Measurements from ENCODE around the gene CTSW. TPM values are rescaled to one million over a fixed set of nuclear protein-coding genes. Genes with fewer than 3 reads are reported as not detected.

CTSW gene
- polyA plus RNA-seq, 1 donor = 0.81 TPM

- DNase-seq = no peak
Observed at GRCh38 chr11:65906602-65907001, 27.0 kb downstream of the CTSW start.

GRCh38 chr11:65907878-65908277, 28.2 kb downstream of the CTSW start:
- DNase-seq = no peak

GRCh38 chr11:65911682-65912568, 32.3 kb downstream of the CTSW start:
- DNase-seq = peak; percentile 49

GRCh38 chr11:65912845-65913244, 33.2 kb downstream of the CTSW start:
- DNase-seq = no peak

- DNase-seq = no peak
Observed at GRCh38 chr11:65915101-65915820, 35.6 kb downstream of the CTSW start.

- no peak for DNase-seq
Observed at GRCh38 chr11:65915821-65916251, 36.2 kb downstream of the CTSW start.

- DNase-seq = no peak
Observed at GRCh38 chr11:65916391-65916790, 36.8 kb downstream of the CTSW start.

GRCh38 chr11:65917077-65917433, 37.4 kb downstream of the CTSW start:
- DNase-seq = no peak

- no peak for DNase-seq
Observed at GRCh38 chr11:65917434-65918210, 38.0 kb downstream of the CTSW start.

- DNase-seq = peak; percentile 43
Observed at GRCh38 chr11:65918211-65919140, 38.8 kb downstream of the CTSW start, which contains the start of gene C11orf68. C11orf68 (minus strand) TSS chr11:65919062; CDS start chr11:65919031, 31 bp downstream.

- DNase-seq = peak; percentile 97
Observed at GRCh38 chr11:65919141-65919572, 39.5 kb downstream of the CTSW start, which contains the start of gene DRAP1. DRAP1 (plus strand) TSS chr11:65919426; CDS start chr11:65919502, 76 bp downstream.

- DNase-seq = no peak
Observed at GRCh38 chr11:65919573-65920371, 40.1 kb downstream of the CTSW start.

- no peak for DNase-seq
Observed at GRCh38 chr11:65920372-65920802, 40.8 kb downstream of the CTSW start.

- DNase-seq = no peak
Observed at GRCh38 chr11:65921033-65921555, 41.5 kb downstream of the CTSW start.

- no peak for DNase-seq
Observed at GRCh38 chr11:65921876-65922275, 42.2 kb downstream of the CTSW start.

- DNase-seq = no peak
Observed at GRCh38 chr11:65922565-65922964, 42.9 kb downstream of the CTSW start.

GRCh38 chr11:65925397-65925796, 45.8 kb downstream of the CTSW start:
- no peak for DNase-seq

- DNase-seq = no peak
Observed at GRCh38 chr11:65927904-65928397, 48.3 kb downstream of the CTSW start.

GRCh38 chr11:65928667-65929066, 49.0 kb downstream of the CTSW start:
- DNase-seq = no peak
